ENCODE measurements around the gene PSMA6.
"Not testable (repeated sequence)": the region's sequence is repeated elsewhere in the genome, so short reads cannot be mapped to it uniquely, and the experiment has no call there.

The PSMA6 gene

DNA sequence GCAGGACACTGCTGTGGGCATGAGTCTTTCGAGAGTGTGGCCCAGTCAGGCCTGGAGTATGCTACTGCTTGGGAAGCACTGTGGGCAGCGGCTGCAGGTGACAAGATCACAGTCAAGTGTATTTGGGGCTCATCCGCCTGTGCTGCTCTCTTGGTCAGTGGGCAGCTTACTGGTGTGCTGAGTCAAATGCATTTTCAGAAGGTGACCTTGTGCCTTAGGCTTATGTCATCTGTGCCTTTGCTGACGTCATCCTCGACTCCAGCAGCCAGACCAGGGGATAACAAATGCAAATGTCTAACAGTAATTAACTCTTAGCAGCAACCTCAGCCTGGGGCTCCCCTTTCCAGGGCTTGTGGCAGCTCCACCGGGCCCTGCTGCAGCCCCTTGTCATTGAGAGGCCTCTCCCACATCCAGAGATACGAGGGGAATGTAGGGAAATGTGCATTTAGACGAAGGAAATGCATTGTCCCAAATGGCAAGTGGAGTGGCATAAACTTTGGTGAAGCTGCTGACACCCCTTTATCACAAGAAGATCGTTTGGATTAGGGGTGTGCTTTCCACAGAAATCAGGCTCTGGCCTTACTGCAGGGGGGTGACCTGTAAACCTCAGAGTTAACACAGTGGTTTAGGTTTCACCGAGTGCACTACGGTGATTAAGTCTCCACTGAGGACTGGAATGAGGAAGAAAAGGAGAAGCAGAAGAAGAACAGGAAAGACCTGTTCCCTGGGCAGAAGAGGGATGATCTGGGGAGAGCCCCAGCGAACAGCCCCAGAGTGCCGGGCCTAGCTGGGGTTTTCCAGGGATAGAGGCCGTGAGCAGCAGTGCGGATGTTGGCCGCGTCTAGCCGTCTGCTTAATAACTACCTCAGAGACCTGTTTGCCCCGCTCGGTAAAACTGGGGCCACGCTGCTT is 39.7 kb downstream of the PSMA6 start:
- Histone ChIP-seq H3K27me3 (ENCODE audit: control insufficient read depth, insufficient read depth, low read length) (no peaks in the 10 kb centered on the region), H3K36me3 (ENCODE audit: control insufficient read depth, insufficient read depth, low read length) (no peaks in the 10 kb centered on the region), H3K9ac (ENCODE audit: low read depth, low read length) (peak overlapping the region; percentile 24), H3K9me3 (ENCODE audit: control insufficient read depth, insufficient read depth, low read length) (no peaks in the 10 kb centered on the region), H3K4me3 (ENCODE audit: low read depth, low read length) (no peak overlapping the region), H3K4me1 (ENCODE audit: control insufficient read depth, insufficient read depth, low read length) (peaks cover 16% of the 10 kb centered on the region)

DNA sequence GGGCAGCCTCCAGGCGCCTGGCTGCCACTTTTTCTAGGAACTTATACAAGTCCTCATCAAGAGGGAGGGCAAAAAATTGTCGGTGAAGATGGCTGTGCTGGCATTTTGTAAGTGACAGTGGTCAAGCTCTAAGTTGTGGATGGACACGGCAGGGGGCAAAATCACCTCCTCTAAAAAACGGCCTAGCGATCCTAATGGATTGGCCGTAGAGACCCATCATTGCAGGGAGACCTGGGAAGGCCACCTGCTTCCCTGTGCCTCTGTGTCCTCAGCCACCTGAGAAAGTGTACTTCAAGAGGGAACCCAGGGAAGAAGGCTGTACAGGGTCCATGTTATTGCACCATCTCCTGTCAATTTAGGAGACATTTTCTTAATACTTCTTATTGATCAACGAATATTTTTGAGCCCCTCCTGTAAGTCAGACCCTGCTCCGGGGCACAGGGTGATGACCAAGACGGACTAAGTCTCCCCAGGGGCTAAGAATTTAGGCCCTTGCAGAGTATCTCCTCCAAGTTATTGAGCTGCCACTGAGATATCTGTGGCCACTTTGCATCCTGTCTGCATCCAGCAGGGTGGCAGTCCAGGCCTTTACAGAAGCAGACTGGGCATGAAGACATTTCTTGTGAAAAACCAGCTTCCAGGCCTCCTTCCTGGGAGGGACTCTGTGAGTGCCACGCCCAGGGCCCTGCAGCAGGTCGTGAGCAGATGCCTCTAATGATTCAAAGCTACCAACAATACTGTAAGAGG is 40.5 kb downstream of the PSMA6 start:
- no peaks in the 10 kb centered on the region for H3K36me3 ChIP-seq (ENCODE audit: control insufficient read depth, insufficient read depth, low read length)
- no peaks in the 10 kb centered on the region for H3K27me3 ChIP-seq (ENCODE audit: control insufficient read depth, insufficient read depth, low read length)
- no peak overlapping the region for H3K4me3 ChIP-seq (ENCODE audit: low read depth, low read length)
- H3K4me1 ChIP-seq (ENCODE audit: control insufficient read depth, insufficient read depth, low read length) = peaks cover 20% of the 10 kb centered on the region
- H3K9me3 ChIP-seq (ENCODE audit: control insufficient read depth, insufficient read depth, low read length) = no peaks in the 10 kb centered on the region
- no peak overlapping the region for H3K9ac ChIP-seq (ENCODE audit: low read depth, low read length)

DNA sequence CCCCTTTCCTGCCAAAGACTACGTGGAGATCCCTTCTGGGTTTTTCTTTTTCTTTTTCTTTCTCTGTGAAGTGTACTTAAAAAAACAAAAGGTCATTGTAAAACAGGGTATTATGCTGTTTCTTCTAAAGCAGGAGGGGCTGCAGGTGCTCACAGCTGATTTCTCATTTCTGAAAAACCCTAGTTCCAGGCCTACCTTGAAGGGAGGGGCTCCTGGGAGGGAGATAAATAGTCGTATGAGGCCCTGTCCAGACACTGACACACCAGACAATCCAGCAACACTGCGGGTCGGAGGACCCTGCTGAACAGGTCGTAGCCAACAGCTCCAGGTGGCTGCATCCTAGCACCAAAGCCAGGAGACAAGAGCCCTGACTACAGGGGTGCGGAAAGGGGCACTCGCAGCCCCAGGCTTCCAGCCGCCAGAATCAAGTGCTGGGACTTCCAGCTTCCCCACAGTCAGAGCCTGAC is 41.1 kb downstream of the PSMA6 start:
- Histone ChIP-seq H3K4me1 (ENCODE audit: control insufficient read depth, insufficient read depth, low read length) (peaks cover 20% of the 10 kb centered on the region), H3K4me3 (ENCODE audit: low read depth, low read length) (no peak overlapping the region), H3K36me3 (ENCODE audit: control insufficient read depth, insufficient read depth, low read length) (no peaks in the 10 kb centered on the region), H3K9ac (ENCODE audit: low read depth, low read length) (no peak overlapping the region), H3K27me3 (ENCODE audit: control insufficient read depth, insufficient read depth, low read length) (no peaks in the 10 kb centered on the region), H3K9me3 (ENCODE audit: control insufficient read depth, insufficient read depth, low read length) (no peaks in the 10 kb centered on the region)

DNA sequence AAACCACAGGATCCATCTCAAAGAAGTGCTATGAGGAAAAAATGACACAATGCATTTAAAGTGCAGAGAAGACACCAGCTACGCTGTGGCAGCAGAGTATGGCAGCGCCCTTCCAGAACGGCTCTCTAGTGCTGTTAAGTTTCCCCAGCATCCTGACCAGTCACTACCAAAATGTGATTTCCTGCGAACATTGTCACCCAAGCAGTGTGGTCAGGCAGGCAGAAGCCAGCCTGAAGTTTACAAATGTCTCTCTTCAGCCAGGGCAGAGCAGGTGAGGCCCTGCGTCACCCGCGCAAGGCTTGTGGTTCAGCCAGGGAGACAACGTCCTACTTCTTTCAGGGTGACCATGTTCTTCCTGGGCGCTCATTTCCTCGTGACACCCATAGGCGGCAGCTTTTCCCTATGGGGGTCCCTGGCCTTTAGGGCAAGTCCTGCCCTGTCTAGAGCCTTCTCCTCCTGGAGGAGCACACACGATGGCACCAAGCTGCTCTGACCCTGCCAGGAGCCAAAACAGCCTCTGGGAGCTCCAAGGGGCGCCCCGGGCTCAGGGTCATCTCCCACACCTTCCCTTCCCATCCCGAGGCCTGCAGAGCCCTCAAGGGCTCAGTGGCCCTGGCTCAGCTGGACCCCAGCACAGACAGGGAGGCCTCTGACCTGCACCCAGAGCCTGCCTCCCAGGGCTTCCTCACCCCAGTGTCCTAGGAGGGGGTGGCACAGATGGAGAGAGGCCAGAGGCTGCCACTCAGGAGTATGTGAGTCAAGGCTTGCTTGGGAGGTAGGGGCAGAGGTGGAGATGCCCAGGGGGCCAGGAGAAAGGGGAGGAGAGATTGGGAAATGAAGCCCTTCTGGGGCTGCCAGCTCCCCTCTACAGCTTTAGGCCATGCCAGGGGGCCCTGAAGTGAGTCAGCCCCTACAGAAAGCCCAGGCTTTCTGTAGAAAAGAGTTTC is 41.9 kb downstream of the PSMA6 start:
- Histone ChIP-seq H3K9me3 (ENCODE audit: control insufficient read depth, insufficient read depth, low read length) (no peaks in the 10 kb centered on the region), H3K9ac (ENCODE audit: low read depth, low read length) (no peak overlapping the region), H3K4me1 (ENCODE audit: control insufficient read depth, insufficient read depth, low read length) (peaks cover 20% of the 10 kb centered on the region), H3K36me3 (ENCODE audit: control insufficient read depth, insufficient read depth, low read length) (no peaks in the 10 kb centered on the region), H3K27me3 (ENCODE audit: control insufficient read depth, insufficient read depth, low read length) (no peaks in the 10 kb centered on the region), H3K4me3 (ENCODE audit: low read depth, low read length) (no peak overlapping the region)

DNA sequence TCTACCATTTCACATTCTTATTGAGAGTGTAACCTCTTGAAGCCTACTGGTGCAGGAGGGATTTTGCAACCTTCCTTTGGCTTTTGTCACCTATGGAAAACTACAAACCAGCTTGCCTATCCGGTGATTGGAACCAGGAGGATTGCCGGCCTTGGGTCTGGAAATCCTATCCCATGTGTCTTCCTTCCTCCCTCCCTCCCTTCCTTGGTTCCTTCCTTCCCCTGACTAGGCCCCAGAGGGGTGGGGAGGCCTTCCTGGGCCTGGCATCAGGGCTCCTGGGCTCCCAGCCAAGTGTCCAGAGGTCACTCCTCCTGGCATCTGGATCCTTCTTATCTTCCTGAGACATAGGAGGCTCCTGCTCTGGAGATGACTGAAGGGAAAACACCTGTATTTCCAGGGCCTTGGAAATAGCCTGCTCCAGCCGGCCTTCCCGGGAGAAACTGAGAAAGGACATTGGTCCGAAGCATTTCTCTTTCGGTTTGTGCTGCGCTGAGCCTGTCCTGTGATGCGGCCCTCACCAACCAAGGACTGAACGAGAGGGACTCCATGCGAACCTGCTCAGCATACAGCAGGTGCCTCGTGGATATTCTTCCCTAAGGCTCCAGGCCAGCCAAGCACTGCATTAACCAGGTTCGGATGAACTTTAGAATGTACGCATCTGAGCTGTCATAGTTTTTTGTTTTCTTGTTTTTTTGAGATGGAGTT is 43.4 kb downstream of the PSMA6 start:
- H3K9me3 ChIP-seq (ENCODE audit: control insufficient read depth, insufficient read depth, low read length) = no peaks in the 10 kb centered on the region
- no peak overlapping the region for H3K4me3 ChIP-seq (ENCODE audit: low read depth, low read length)
- H3K36me3 ChIP-seq (ENCODE audit: control insufficient read depth, insufficient read depth, low read length) = no peaks in the 10 kb centered on the region
- H3K4me1 ChIP-seq (ENCODE audit: control insufficient read depth, insufficient read depth, low read length) = peaks cover 20% of the 10 kb centered on the region
- H3K9ac ChIP-seq (ENCODE audit: low read depth, low read length) = no peak overlapping the region
- H3K27me3 ChIP-seq (ENCODE audit: control insufficient read depth, insufficient read depth, low read length) = no peaks in the 10 kb centered on the region

DNA sequence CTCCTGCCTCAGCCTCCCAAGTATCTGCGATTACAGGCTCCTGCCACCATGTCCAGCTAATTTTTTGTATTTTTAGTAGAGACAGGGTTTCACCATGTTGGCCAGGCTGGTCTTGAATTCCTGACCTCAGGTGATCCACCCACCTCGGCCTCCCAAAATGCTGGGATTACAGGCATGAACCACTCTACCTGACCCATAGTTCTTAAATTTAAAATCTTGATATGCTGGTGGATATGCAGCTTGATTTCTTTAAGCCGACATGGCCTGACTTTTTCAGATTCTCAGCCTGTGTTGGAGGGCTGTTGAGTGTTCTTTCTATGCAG is 44.0 kb downstream of the PSMA6 start:
- H3K27me3 ChIP-seq (ENCODE audit: control insufficient read depth, insufficient read depth, low read length); H3K36me3 ChIP-seq (ENCODE audit: control insufficient read depth, insufficient read depth, low read length); H3K9ac ChIP-seq (ENCODE audit: low read depth, low read length); H3K4me3 ChIP-seq (ENCODE audit: low read depth, low read length); H3K9me3 ChIP-seq (ENCODE audit: control insufficient read depth, insufficient read depth, low read length): not testable (repeated sequence)
- H3K4me1 ChIP-seq (ENCODE audit: control insufficient read depth, insufficient read depth, low read length) = peaks cover 20% of the 10 kb centered on the region

DNA sequence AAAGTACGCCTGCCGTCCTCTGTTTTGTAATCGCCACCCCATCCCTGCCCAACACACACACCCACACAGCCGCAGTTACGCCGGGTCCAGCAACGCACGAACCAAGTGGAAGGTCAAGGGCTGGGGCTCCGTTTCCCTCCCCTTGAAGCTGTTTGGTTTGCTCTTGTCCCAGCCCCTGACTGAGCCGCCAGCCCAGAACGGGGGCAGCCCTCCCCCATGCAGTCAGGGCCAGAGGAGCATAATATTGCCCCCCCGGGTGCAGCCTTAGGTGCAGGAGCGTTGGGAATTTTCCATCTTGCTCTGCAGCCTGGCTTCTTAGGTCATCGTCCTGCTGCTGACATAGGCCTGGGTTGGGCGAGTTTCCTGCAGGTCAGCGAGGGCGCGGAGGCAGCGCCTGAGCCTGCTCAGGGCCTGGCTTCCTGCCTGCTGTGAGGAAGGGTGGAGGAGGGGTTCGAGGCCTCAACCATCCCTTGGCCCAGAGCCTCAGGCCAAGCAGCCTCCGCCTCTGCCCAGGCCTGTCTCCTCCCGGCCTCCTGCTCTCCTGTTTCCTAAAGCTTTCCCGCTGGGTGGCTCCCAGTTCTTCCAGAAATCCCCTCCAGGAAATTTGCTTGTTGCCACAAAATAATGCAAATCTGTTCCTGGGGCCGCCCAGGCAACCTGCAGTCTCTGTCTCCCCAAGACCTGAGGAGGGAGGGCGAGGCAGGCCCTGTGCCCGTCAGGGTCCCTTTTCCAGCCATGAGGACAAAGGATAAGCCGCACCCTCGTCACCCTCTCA is 44.5 kb downstream of the PSMA6 start:
- H3K27me3 ChIP-seq (ENCODE audit: control insufficient read depth, insufficient read depth, low read length) = no peaks in the 10 kb centered on the region
- H3K9me3 ChIP-seq (ENCODE audit: control insufficient read depth, insufficient read depth, low read length) = no peaks in the 10 kb centered on the region
- peaks cover 20% of the 10 kb centered on the region for H3K4me1 ChIP-seq (ENCODE audit: control insufficient read depth, insufficient read depth, low read length)
- no peaks in the 10 kb centered on the region for H3K36me3 ChIP-seq (ENCODE audit: control insufficient read depth, insufficient read depth, low read length)
- H3K9ac ChIP-seq (ENCODE audit: low read depth, low read length) = no peak overlapping the region
- no peak overlapping the region for H3K4me3 ChIP-seq (ENCODE audit: low read depth, low read length)

DNA sequence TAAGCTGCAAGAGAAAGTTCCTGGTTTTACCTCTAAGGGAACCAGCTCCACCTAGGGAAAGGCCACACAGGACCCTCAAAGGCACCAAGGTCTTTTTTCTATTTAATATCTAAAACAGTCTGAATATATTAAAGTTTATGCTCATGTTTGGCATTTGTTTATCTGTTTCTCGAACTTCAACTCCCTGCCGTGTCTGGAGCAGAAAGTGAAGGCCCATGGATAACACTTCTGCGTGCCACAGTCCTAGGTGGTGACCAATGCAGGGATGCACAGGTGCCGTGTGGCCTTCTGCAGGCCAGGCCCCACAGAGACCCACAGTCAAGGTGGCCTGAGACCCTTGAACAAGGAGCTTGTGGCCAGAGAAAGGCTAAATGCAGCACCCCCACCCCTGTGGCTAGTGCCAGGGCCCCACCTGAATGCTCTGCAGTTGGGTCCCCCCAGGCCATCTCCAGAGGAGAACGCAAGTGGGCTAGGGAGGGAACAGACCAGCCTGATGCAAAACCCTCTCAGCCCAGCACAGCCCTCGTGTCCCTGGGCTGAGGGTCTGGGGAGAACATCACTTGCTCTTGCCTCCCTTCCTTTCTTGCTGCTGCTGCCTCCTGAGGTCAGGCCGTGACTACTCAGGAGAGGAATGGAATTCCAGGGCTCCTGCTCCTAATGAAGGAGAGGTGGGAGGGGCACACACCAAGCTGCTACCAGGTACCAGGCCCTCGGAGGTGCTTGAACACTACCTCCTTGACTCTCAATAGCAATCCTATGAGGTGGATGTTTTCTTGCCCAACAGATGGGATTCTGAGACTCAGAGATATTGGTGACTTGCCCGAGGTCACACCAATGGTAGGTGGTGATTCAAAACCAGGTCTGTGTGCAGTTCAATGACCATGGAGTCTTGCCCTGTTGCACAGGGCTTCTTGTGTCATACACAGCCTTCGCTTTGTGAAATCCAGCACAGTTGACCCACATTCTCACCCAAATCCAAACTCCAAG is 45.4 kb downstream of the PSMA6 start:
- no peak overlapping the region for H3K9ac ChIP-seq (ENCODE audit: low read depth, low read length)
- H3K36me3 ChIP-seq (ENCODE audit: control insufficient read depth, insufficient read depth, low read length) = no peaks in the 10 kb centered on the region
- no peak overlapping the region for H3K4me3 ChIP-seq (ENCODE audit: low read depth, low read length)
- H3K27me3 ChIP-seq (ENCODE audit: control insufficient read depth, insufficient read depth, low read length) = no peaks in the 10 kb centered on the region
- no peaks in the 10 kb centered on the region for H3K9me3 ChIP-seq (ENCODE audit: control insufficient read depth, insufficient read depth, low read length)
- peaks cover 19% of the 10 kb centered on the region for H3K4me1 ChIP-seq (ENCODE audit: control insufficient read depth, insufficient read depth, low read length)

DNA sequence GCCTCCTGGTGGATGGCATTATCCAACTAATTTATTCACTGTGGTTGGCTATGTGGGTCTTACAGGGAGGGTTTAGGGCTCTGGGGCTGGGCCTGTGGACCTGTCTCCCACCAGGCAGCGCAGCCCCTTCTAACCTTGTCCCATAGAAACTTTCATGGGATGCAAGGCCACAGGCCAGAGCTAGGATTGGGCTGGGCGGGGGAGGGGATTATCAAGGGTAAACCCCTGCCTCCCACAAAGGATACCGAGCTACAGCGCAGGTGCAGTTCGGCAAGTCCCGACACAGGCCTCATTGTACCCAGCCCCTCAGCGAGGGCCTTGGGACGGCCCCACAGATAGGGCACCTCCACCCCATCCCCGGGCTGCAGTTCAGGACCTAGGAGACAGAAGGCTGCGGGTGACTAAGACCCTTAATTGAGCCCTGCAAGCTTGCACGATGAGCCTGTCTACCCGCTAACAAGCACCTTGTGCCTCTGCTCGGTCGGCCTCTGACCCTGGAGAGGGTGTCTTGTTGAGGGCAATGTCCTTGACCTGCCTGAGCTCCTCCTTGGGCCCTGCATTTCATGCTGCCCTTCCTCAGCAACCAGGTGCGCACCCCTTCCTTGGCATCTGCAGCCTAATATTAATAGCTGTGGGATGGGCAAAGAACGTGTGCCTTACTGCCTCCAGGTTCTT is 46.7 kb downstream of the PSMA6 start:
- Histone ChIP-seq H3K9ac (ENCODE audit: low read depth, low read length) (no peak overlapping the region), H3K27me3 (ENCODE audit: control insufficient read depth, insufficient read depth, low read length) (no peaks in the 10 kb centered on the region), H3K4me3 (ENCODE audit: low read depth, low read length) (no peak overlapping the region), H3K4me1 (ENCODE audit: control insufficient read depth, insufficient read depth, low read length) (peaks cover 8% of the 10 kb centered on the region), H3K9me3 (ENCODE audit: control insufficient read depth, insufficient read depth, low read length) (no peaks in the 10 kb centered on the region), H3K36me3 (ENCODE audit: control insufficient read depth, insufficient read depth, low read length) (no peaks in the 10 kb centered on the region)

Data from iPS-15b (cell line).